ENCODE measurements around the gene EIF2B1. TPM values are rescaled to one million over a fixed set of nuclear protein-coding genes. Genes with fewer than 3 reads are reported as not detected.

The EIF2B1 gene
- polyA plus RNA-seq, 1 of the 3 experiments (the other 2 are of a cell fraction), result 90.5 TPM

DNA sequence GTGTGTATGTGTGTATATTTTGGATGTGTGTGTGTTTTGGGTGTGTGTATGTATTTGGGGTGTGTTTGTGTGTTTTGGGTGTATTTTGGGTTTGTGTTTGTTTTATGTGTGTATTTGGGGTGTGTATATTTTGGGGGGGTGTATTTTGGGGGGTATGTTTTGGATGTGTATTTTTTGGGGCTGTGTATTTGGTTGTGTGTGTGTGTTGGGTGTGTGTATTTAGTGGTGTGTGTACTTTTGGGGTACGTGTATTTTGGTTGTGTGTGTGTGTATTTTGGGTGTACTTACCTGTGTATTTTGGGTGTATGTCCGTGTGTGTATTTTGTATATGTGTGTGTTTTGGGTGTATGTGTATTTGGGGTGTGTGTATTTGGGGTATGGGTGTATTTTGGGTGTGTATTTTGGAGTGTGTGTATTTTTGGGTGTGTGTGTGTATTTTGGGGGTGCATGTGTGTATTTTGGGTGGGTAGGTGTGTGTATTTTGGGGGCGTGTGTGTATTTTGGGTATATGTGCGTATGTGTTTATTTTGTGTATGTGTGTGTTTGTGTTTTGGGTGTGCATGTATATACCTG is 20.7 kb upstream of the EIF2B1 start:
- no peak overlapping the region for H3K9ac ChIP-seq
- H3F3A ChIP-seq (replicated peaks; ENCODE audit: insufficient read depth), result peaks cover 10% of the 10 kb centered on the region
- DNase-seq, result no peak
- no peak overlapping the region for H2AFZ ChIP-seq (ENCODE audit: low read depth)
- 96% methylated on average over 4 of the region's 4 CpGs for WGBS (ENCODE audit: low lambda C conversion rate)
- no peak for TF ChIP-seq TEAD4 (IDR thresholded peaks at IDR 0.05; ENCODE audit: borderline replicate concordance, insufficient read depth)
- no peak for TF ChIP-seq SMC3 (IDR thresholded peaks at IDR 0.05; ENCODE audit: low read depth, low read length)
- TF ChIP-seq EP300 (IDR thresholded peaks at IDR 0.05; ENCODE audit: borderline replicate concordance in 1 of 2, low read depth in 1 of 2, low read length in 1 of 2), result no peak
- no peak for TF ChIP-seq USF2 (IDR thresholded peaks at IDR 0.05; ENCODE audit: borderline replicate concordance, low read depth, low read length)
- TF ChIP-seq YY1 (IDR thresholded peaks at IDR 0.05; ENCODE audit: low read depth), result no peak
- TF ChIP-seq RAD21 (IDR thresholded peaks at IDR 0.05; ENCODE audit: low read length), result no peak
- no peak for TF ChIP-seq EZH2phosphoT487 (IDR thresholded peaks at IDR 0.05; ENCODE audit: borderline replicate concordance, low read depth)
- no peak for TF ChIP-seq JUND (IDR thresholded peaks at IDR 0.05)
- TF ChIP-seq CHD2 (IDR thresholded peaks at IDR 0.05; ENCODE audit: low read length, partially characterized antibody), result no peak
- no peak for TF ChIP-seq FOXM1 (IDR thresholded peaks at IDR 0.05; ENCODE audit: low read depth)
- TF ChIP-seq FOSL2 (IDR thresholded peaks at IDR 0.05; ENCODE audit: borderline replicate concordance, low read depth), result no peak
- TF ChIP-seq NRF1 (IDR thresholded peaks at IDR 0.05; ENCODE audit: low read depth, low read length), result no peak
- no peak for TF ChIP-seq IRF3 (IDR thresholded peaks at IDR 0.05; ENCODE audit: low read depth, low read length)
- no peak for TF ChIP-seq MXI1 (IDR thresholded peaks at IDR 0.05; ENCODE audit: low read depth, low read length)
- no peak for TF ChIP-seq TAF1 (IDR thresholded peaks at IDR 0.05; ENCODE audit: borderline replicate concordance, low read depth, low read length)
- TF ChIP-seq GABPA (IDR thresholded peaks at IDR 0.05; ENCODE audit: low read depth), result no peak
- TF ChIP-seq SIN3A (IDR thresholded peaks at IDR 0.05; ENCODE audit: borderline replicate concordance, low read depth, low read length), result no peak
- no peak for TF ChIP-seq NFIC (IDR thresholded peaks at IDR 0.05; ENCODE audit: borderline replicate concordance)
- TF ChIP-seq, protein P1, sequence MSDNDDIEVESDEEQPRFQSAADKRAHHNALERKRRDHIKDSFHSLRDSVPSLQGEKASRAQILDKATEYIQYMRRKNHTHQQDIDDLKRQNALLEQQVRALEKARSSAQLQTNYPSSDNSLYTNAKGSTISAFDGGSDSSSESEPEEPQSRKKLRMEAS (IDR thresholded peaks at IDR 0.05; ENCODE audit: low read depth), result no peak
- TF ChIP-seq RCOR1 (IDR thresholded peaks at IDR 0.05; ENCODE audit: low read length), result no peak
- peaks cover 49 to 52% of the 10 kb centered on the region in 2 experiments for H3K36me3 ChIP-seq (replicated peaks in 1 of 2; ENCODE audit: control insufficient read depth in 1 of 2, insufficient read depth in 2 of 2, low read length in 1 of 2)
- H3K4me1 ChIP-seq (ENCODE audit: control insufficient read depth in 1 of 2, insufficient read depth in 2 of 2, low read depth in 1 of 2, low read length in 1 of 2), result no peaks in the 10 kb centered on the region
- H3K27ac ChIP-seq (ENCODE audit: low read depth in 2 of 2, low read length in 1 of 2), result no peak overlapping the region
- ChIA-PET CTCF (no interaction called here), POLR2A (no interaction called here)
- no peaks in the 10 kb centered on the region for H3K79me2 ChIP-seq (ENCODE audit: insufficient read depth)
- no peaks in the 10 kb centered on the region for H3K9me3 ChIP-seq
- H4K20me1 ChIP-seq (ENCODE audit: insufficient read depth), result no peaks in the 10 kb centered on the region
- H3K27me3 ChIP-seq (ENCODE audit: insufficient read depth), result no peaks in the 10 kb centered on the region
- no peak overlapping the region for H3K4me3 ChIP-seq (ENCODE audit: low read depth in 2 of 2, low read length in 1 of 2)
- H3K4me2 ChIP-seq, result no peak overlapping the region
- no peaks in the 10 kb centered on the region for H3K9me2 ChIP-seq
